GM19043 (cell line): ENCODE results near the gene HHIP.

ENCODE experiments used
- ATAC-seq: cut with Tn5 transposase; IDR thresholded peaks from one replicate; pipeline ENCODE4 v1.9.1; 2021; ENCODE audit warnings: low read depth; ENCODE audit not compliant: unreplicated experiment

HHIP gene

GRCh38 chr4:144701683-144702233 lies 55.8 kb downstream of the HHIP start:
- ATAC-seq = no peak

DNA sequence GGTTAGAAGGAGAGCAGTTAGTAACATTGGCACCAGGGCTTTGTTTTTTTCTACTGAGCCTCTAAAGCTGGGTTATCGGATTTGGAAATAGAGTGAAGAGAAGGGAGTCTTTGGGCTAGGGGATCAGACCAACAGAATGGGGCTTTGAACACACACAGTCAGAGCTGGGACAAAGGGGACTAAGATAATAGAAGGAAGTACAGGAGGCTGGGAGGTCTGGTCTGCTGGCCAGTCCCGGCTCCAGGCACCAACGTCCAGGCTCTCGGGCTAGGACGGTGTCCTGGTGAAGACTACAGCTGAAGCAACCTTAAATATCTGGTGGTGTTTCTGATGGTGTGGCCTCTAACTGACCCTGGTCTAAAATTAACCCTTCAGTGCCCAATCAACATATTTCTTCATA lies 57.5 kb downstream of the HHIP start:
- no peak for ATAC-seq

GRCh38 chr4:144705601-144706590 lies 59.9 kb downstream of the HHIP start:
- ATAC-seq = no peak

DNA sequence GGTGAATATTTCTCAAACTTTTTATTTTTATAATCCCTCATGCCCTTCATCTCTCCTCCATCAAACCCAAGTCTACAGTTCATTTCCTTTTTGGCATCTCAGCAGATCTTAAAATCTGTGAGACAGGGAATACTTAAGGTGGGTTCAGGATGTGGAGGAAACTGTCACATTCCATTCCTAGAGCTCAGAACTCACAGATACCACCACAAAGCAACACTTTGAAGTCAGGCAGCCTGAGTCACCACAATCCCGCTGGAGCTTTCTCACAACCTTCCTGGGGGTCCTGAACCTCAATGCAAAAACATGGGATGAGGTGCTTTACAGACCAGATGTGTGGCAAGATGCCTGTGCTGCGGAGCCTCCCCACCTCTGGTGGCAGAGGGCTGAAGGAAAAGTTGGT lies 63.2 kb downstream of the HHIP start:
- no peak for ATAC-seq

DNA sequence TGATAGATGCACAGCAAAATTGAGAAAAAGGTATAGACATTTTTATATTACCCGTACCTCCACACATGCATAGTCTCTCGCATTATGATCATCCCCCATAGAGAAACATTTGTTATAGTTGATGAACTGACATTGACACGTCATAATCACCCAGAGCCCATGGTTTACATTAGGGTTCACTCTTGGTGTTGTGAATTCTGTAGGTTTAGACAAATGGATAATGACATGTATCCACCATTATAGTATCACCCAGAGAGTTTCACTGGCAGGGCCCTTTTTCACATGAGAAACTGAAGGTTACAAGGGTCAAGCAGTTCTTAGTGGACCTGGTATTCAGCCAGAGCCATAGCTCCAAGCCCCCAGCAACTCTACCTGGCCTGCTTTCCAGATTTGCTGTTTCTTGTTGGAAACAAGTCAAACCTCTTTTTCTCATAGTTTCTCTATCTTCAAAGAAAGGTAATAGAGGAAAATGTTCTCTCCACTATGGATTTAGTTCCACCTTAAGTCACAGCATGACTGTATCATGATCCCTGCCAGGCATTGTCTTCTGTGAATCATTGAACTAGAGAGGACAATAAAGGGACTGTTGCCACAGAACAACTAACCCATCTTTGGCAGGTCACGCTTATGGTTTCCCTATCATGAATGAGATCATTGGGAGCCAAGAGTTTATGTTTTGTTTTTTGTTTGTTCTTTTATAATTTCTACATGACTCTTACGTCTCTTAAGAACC lies 64.0 kb downstream of the HHIP start:
- no peak for ATAC-seq

GRCh38 chr4:144710526-144710912 lies 64.6 kb downstream of the HHIP start:
- ATAC-seq = no peak

GRCh38 chr4:144711700-144712456 lies 65.9 kb downstream of the HHIP start:
- ATAC-seq = no peak

GRCh38 chr4:144712775-144713174 lies 66.8 kb downstream of the HHIP start:
- no peak for ATAC-seq

GRCh38 chr4:144714166-144714565 lies 68.2 kb downstream of the HHIP start:
- ATAC-seq = no peak

DNA sequence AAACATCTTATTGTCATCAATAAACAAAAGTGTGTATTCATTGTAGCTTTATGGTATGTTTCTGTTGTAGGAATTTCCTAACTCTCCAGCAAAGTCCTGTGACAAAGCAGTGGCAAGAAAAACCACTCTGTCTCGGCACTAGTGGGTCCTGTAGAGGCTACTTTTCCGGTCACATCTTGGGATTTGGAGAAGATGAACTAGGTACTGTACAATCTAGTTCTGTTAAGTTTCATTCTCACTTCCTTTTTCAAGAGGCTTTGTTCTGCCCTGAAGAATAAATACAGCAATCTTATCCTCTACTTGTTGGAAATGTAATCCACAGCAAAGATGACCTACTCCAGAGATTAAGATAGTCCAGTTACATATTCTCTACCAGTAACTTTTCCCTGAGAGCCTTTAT lies 69.3 kb downstream of the HHIP start:
- ATAC-seq = no peak

DNA sequence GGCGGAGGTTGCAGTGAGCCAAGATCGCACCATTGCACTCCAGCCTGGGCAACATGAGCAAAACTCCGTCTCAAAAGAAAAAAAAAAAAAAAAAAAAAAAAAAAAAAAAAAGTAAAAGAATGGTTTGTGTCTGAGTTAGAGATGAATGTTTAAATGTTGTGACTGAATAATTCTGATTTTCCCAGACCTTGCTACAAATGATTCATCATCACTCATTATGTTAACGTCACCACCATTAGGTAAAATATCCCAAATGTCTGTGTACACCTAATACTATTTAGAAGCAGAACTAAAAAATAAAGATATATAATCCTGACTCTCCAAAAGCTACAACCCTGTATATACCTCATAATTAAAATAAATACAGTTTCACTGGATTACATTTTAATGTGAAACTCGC lies 70.8 kb downstream of the HHIP start:
- ATAC-seq = no peak

DNA sequence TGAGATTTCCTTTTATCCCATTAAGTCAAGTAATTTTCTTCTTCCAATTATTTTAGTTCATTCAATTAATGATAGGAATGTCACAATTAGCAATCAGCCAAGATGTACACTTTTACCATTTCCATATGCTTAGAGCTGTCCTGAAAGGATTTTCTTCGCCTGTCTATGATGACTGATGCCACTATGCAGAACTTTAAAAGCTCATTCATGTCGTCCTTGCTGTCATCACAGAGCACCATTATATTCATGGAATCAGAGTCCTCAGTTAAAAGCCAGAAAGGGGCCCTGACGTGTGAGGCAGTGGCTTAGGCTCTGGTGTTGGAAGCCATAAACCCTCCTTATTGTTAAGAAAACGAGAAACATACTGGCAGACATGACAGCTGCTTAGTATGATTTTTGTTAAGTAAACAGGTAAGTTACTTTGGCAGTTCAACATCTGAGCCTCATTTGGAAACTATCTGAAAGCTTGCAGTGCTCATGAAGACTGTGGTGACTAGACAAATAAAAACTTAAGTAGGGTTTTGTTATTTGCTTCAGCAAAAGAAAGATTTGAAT lies 73.1 kb downstream of the HHIP start:
- ATAC-seq = no peak

- no peak for ATAC-seq
Measured at GRCh38 chr4:144720491-144720890, 74.5 kb downstream of the HHIP start.

DNA sequence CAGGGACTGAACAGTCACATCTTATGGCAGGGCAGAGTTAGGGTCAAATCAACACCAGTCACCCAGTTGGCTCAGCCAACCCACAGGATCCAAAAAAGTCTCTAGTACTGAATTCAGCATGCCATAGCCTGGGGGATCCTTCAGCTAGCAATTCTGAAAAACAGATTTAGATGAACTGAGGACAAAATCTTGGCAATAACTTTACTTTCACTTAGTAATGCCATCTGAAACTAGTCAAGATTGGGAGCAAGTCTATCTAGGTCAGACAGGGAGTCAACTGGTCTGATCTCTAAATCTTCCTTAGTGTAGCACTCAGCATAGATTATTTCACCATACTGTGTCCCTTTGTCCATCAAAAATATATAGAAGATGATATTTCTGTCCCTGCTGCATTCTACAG lies 76.0 kb downstream of the HHIP start:
- no peak for ATAC-seq

- no peak for ATAC-seq
Measured at GRCh38 chr4:144723471-144723870, 77.5 kb downstream of the HHIP start.

DNA sequence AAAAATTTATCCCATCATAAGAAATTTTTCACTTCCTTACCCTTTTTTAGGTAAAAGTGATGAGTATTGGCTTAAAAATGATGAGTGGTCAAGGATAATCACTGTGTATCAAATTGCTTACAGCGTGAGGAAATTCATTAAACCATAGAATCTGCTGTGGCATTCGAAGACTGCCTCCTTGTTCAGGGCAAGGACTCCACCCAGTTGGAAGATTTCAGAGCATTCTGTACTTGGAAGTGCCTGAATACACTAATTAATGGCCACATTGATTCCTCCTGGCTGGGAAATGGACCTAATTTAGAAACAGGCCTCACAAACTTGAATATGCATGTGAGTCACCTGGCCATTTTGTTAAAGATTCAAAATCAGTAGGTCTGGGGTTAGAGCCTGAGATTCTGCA lies 83.2 kb downstream of the HHIP start:
- ATAC-seq = no peak

- ATAC-seq = no peak
Measured at GRCh38 chr4:144732584-144733428, 86.8 kb downstream of the HHIP start.

DNA sequence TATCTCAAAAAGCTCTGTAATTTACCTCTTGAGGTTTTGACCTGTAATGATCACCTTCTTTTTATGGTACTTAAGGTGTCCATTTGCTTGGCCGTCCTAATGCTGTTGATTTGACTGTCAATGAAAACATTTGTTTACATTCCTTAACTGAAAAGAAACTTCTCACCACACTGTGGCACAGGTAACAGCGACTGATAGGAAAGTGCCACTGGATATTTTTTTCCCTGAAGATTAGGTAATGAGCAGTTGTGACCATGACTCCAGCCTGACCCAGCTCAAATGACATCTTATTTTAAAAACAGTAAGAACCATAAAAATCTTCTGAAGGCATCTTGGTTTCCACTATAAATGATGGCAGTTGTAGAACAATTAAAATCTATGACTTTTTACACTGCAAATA lies 87.6 kb downstream of the HHIP start:
- ATAC-seq = no peak

DNA sequence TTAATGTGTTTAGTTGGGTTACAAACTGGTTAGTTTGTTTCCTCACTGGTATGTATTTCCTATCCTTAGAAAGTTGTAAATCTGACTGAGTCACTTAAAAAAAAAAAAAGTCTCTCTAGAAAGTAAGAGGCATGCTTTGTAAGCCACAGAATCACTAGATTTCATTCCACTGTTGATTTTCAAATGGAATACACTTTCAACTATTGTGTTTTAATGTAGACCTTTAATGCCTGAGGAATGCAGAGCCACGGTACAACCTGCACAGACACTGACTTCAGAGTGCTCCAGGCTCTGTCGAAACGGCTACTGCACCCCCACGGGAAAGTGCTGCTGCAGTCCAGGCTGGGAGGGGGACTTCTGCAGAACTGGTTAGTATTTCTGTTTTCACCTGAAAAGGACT lies 88.6 kb downstream of the HHIP start:
- no peak for ATAC-seq

DNA sequence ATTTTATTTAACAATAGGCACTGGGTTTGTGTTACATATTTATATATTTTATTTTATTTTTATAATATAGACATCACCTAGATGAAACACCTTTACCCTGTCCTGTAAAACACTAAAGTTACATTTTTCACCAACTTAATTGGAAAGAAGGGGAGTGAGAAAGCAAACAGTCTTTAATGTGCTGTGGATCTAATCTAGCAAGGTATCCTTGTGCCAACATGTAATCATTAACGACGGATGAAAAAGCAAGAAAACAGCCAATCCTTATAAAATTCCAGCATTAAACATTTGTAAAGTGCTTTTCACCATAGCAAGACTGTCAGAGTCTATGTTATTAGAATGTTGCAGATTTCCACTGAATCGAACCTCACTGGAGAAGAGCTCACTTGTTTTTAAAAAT lies 92.7 kb downstream of the HHIP start:
- ATAC-seq = no peak
